Mesenchymal stem cell (in vitro differentiated cells and primary cell): ENCODE results near the gene QRFPR.

Experiments
- DNase-seq: peaks from one replicate; pipeline ENCODE4 v3.0.0-alpha.2; 2013
- H2AFZ ChIP-seq: one replicate; pipeline ENCODE4 v1.6.1; 2013; ENCODE audit warnings: low read depth, mild to moderate bottlenecking, control low read depth, inconsistent platforms, low read length, moderate library complexity
- H2AK5ac ChIP-seq: 2 replicates; pipeline ENCODE4 v1.6.1; 2013; ENCODE audit warnings: low read length, moderate library complexity, mild to moderate bottlenecking, inconsistent platforms; ENCODE audit not compliant: severe bottlenecking
- H2BK120ac ChIP-seq: one replicate; pipeline ENCODE4 v1.6.1; 2013; ENCODE audit warnings: low read depth, mild to moderate bottlenecking, inconsistent platforms, low read length, moderate library complexity
- H2BK12ac ChIP-seq, 2 experiments: one replicate each; pipeline ENCODE4 v1.6.1; 2013; ENCODE audit warnings: inconsistent platforms in 2 of 2, low read length in 2 of 2, mild to moderate bottlenecking in 2 of 2, moderate library complexity in 2 of 2, control low read depth in 1 of 2
- H2BK15ac ChIP-seq: one replicate; pipeline ENCODE4 v1.6.1; 2013; ENCODE audit warnings: mild to moderate bottlenecking, low read depth, inconsistent platforms; ENCODE audit not compliant: poor library complexity, severe bottlenecking
- H2BK5ac ChIP-seq: 2 replicates; pipeline ENCODE4 v1.6.1; 2013; ENCODE audit warnings: low read depth, mild to moderate bottlenecking, low read length, control low read depth, inconsistent platforms; ENCODE audit not compliant: poor library complexity, severe bottlenecking
- H3K14ac ChIP-seq, 2 experiments: one replicate each; pipeline ENCODE4 v1.6.1; 2013; ENCODE audit warnings: inconsistent platforms in 2 of 2, low read length in 2 of 2, control low read depth in 1 of 2, mild to moderate bottlenecking in 1 of 2, moderate library complexity in 1 of 2
- H3K18ac ChIP-seq, 2 experiments: one replicate each; pipeline ENCODE4 v1.6.1; 2013; ENCODE audit warnings: inconsistent platforms in 2 of 2, low read length in 2 of 2, control low read depth in 1 of 2, low read depth in 1 of 2, mild to moderate bottlenecking in 1 of 2
- H3K23ac ChIP-seq, 2 experiments: one replicate each; pipeline ENCODE4 v1.6.1; 2013; ENCODE audit warnings: inconsistent platforms in 2 of 2, low read length in 2 of 2, mild to moderate bottlenecking in 2 of 2, moderate library complexity in 2 of 2, control low read depth in 1 of 2
- H3K27ac ChIP-seq: 2 replicates; pipeline ENCODE4 v1.5.1; 2013; ENCODE audit warnings: mild to moderate bottlenecking, moderate library complexity, low read length, control low read depth, inconsistent platforms; ENCODE audit not compliant: poor library complexity, severe bottlenecking
- H3K27me3 ChIP-seq, 2 experiments: 2 replicates each; pipeline versions ENCODE4 v1.6.1 to v1.7.0; 2013; ENCODE audit warnings: low read length in 2 of 2, mild to moderate bottlenecking in 2 of 2, moderate library complexity in 2 of 2, control low read depth in 1 of 2, inconsistent platforms in 1 of 2; ENCODE audit not compliant: control insufficient read depth in 1 of 2, insufficient read depth in 1 of 2
- H3K36me3 ChIP-seq, 2 experiments: 2 replicates each; pipeline versions ENCODE4 v1.6.1 to v1.7.0; 2013; ENCODE audit warnings: low read length in 2 of 2, control low read depth in 1 of 2, inconsistent platforms in 1 of 2, low read depth in 1 of 2, mild to moderate bottlenecking in 1 of 2; ENCODE audit not compliant: insufficient read depth in 2 of 2, control insufficient read depth in 1 of 2
- H3K4ac ChIP-seq, 2 experiments: one replicate each; pipeline ENCODE4 v1.6.1; 2013; ENCODE audit warnings: inconsistent platforms in 2 of 2, low read length in 2 of 2, mild to moderate bottlenecking in 2 of 2, moderate library complexity in 2 of 2, control low read depth in 1 of 2, low read depth in 1 of 2
- H3K4me1 ChIP-seq: 2 replicates; pipeline ENCODE4 v1.6.1; 2013; ENCODE audit warnings: low read depth, low read length, control low read depth; ENCODE audit not compliant: control insufficient read depth, insufficient read depth
- H3K4me2 ChIP-seq: 2 replicates; pipeline ENCODE4 v1.6.1; 2013; ENCODE audit warnings: low read length, mild to moderate bottlenecking, inconsistent platforms; ENCODE audit not compliant: poor library complexity, severe bottlenecking
- H3K4me3 ChIP-seq, 2 experiments: 2 replicates each; pipeline versions ENCODE4 v1.5.1 to v1.7.0; 2013; ENCODE audit warnings: low read length in 2 of 2, mild to moderate bottlenecking in 2 of 2, control low read depth in 1 of 2, low read depth in 1 of 2; ENCODE audit not compliant: insufficient read depth in 1 of 2
- H3K79me1 ChIP-seq: replicated peaks from 2 replicates; pipeline ENCODE4 v1.6.1; 2013; ENCODE audit warnings: mild to moderate bottlenecking, control low read depth, low read length, inconsistent platforms; ENCODE audit not compliant: poor library complexity, severe bottlenecking
- H3K9ac ChIP-seq: 2 replicates; pipeline ENCODE4 v1.7.0; 2013; ENCODE audit warnings: mild to moderate bottlenecking, low read length, moderate library complexity
- H3K9me3 ChIP-seq: 2 replicates; pipeline ENCODE4 v1.7.0; 2013; ENCODE audit warnings: mild to moderate bottlenecking, low read length; ENCODE audit not compliant: control insufficient read depth
- H4K8ac ChIP-seq: one replicate; pipeline ENCODE4 v1.6.1; 2013; ENCODE audit warnings: inconsistent platforms, mild to moderate bottlenecking, low read length, moderate library complexity
- H4K91ac ChIP-seq: one replicate; pipeline ENCODE4 v1.6.1; 2013; ENCODE audit warnings: mild to moderate bottlenecking, low read length, inconsistent platforms
- WGBS: methylation state at CpG from one replicate; pipeline ENCODE4 v1.1.7; 2013; ENCODE audit warnings: mixed read lengths; 5-methylcytosine and 5-hydroxymethylcytosine counted together

The QRFPR gene

GRCh38 chr4:121338518-121338917 is 42.3 kb downstream of the QRFPR start:
- Histone ChIP-seq H3K27ac (no peak overlapping the region), H3K4me3 (no peak overlapping the region), H2BK15ac (no peak overlapping the region), H4K8ac (no peak overlapping the region), H2BK120ac (no peak overlapping the region), H4K91ac (no peak overlapping the region), H3K23ac (no peak overlapping the region), H3K14ac (no peak overlapping the region), H3K36me3 (no peaks in the 10 kb centered on the region), H3K4me1 (peaks cover 3% of the 10 kb centered on the region), H3K9ac (no peak overlapping the region), H3K4ac (no peak overlapping the region), H2AFZ (no peak overlapping the region), H3K79me1 (no peaks in the 10 kb centered on the region), H2BK12ac (no peak overlapping the region), H3K9me3 (no peaks in the 10 kb centered on the region), H2AK5ac (no peak overlapping the region), H3K18ac (no peak overlapping the region), H2BK5ac (no peak overlapping the region), H3K4me2 (no peak overlapping the region), H3K27me3 (no peaks in the 10 kb centered on the region)
- no peak for DNase-seq
- WGBS, result 89% methylated on average over 7 of the region's 7 CpGs

DNA sequence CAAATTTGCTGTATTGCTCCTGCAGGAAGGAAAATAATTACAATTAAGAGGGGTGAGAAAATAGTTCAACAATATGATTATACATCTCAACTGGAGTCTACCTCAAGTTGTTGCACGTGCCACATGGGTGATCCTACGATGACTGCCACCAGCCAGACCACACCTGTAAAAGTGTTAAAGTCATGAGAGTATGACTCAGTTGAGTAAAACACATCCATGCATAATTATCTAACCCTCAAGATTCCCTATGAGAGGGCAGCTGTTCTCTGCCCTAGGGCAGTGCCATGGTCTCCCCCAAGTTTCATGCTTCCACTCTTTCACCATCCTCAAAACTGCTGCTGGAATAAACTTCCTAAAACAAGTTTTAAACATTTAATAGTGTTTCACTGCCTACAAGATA is 44.1 kb downstream of the QRFPR start:
- Histone ChIP-seq H2BK120ac (no peak overlapping the region), H3K4me1 (peaks cover 3% of the 10 kb centered on the region), H4K91ac (no peak overlapping the region), H3K9ac (no peak overlapping the region), H2BK12ac (no peak overlapping the region), H3K4me2 (no peak overlapping the region), H3K4me3 (no peak overlapping the region), H2BK15ac (no peak overlapping the region), H3K79me1 (no peaks in the 10 kb centered on the region), H2AFZ (no peak overlapping the region), H3K27me3 (no peaks in the 10 kb centered on the region), H3K27ac (no peak overlapping the region), H3K36me3 (no peaks in the 10 kb centered on the region), H3K9me3 (no peaks in the 10 kb centered on the region), H4K8ac (no peak overlapping the region), H3K4ac (no peak overlapping the region), H2AK5ac (no peak overlapping the region), H3K14ac (no peak overlapping the region), H2BK5ac (no peak overlapping the region), H3K23ac (no peak overlapping the region), H3K18ac (no peak overlapping the region)
- 98% methylated on average over 2 of the region's 2 CpGs for WGBS
- no peak for DNase-seq

DNA sequence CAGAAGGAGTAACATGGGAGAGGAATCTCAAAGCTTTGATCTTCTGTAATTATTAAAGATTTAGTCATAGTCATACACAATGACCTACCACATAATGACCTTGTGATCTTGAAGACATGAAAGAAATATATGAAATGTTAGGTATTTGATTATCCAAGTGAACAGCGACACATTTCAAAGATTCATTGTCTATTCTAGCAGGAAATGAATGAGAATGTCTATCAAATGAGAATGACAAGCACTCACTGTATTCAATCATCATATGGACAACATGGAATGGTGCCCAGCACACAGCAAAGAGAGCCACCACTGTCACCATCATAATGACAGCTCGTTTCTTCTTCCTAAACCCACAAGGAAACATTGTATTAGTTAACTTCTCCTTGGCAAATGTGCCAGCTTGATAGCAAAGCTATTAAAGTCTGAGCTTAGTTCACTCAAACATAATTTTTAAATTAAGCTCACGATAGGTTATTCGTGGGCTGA is 50.6 kb downstream of the QRFPR start:
- Histone ChIP-seq H2BK120ac (no peak overlapping the region), H3K9ac (no peak overlapping the region), H2AK5ac (no peak overlapping the region), H3K27ac (no peak overlapping the region), H2BK5ac (no peak overlapping the region), H3K4me1 (no peaks in the 10 kb centered on the region), H3K4me3 (no peak overlapping the region), H3K14ac (no peak overlapping the region), H3K23ac (no peak overlapping the region), H3K79me1 (no peaks in the 10 kb centered on the region), H3K4ac (no peak overlapping the region), H2BK15ac (no peak overlapping the region), H2AFZ (no peak overlapping the region), H3K27me3 (peaks cover 0 to 10% of the 10 kb centered on the region in 2 experiments), H3K18ac (no peak overlapping the region), H3K36me3 (no peaks in the 10 kb centered on the region), H4K8ac (no peak overlapping the region), H3K4me2 (no peak overlapping the region), H3K9me3 (no peaks in the 10 kb centered on the region), H4K91ac (no peak overlapping the region), H2BK12ac (no peak overlapping the region)
- no peak for DNase-seq
- WGBS, result 74% methylated on average over 2 of the region's 4 CpGs

GRCh38 chr4:121326597-121326996 is 54.2 kb downstream of the QRFPR start:
- no peak for DNase-seq
- no peak overlapping the region for H4K8ac ChIP-seq
- H4K91ac ChIP-seq, result no peak overlapping the region
- no peaks in the 10 kb centered on the region for H3K79me1 ChIP-seq
- H2AK5ac ChIP-seq, result no peak overlapping the region
- no peak overlapping the region for H3K14ac ChIP-seq
- no peak overlapping the region for H2BK15ac ChIP-seq
- no peak overlapping the region for H3K27ac ChIP-seq
- no peak overlapping the region for H3K18ac ChIP-seq
- no peak overlapping the region for H2BK5ac ChIP-seq
- H3K4me2 ChIP-seq, result no peak overlapping the region
- H3K9ac ChIP-seq, result no peak overlapping the region
- H3K36me3 ChIP-seq, result no peaks in the 10 kb centered on the region
- no peak overlapping the region for H3K4me3 ChIP-seq
- 67% methylated on average over 1 of the region's 1 CpG for WGBS
- H3K4ac ChIP-seq, result no peak overlapping the region
- no peak overlapping the region for H2BK12ac ChIP-seq
- H2BK120ac ChIP-seq, result no peak overlapping the region
- H3K4me1 ChIP-seq, result no peaks in the 10 kb centered on the region
- H3K23ac ChIP-seq, result no peak overlapping the region
- H3K27me3 ChIP-seq, result peaks cover 0 to 18% of the 10 kb centered on the region in 2 experiments
- H2AFZ ChIP-seq, result no peak overlapping the region
- no peaks in the 10 kb centered on the region for H3K9me3 ChIP-seq
